ENCODE results near the gene ATXN1.

ATXN1 gene

GRCh38 chr6:16800341-16800740, 39.1 kb upstream of the ATXN1 start:
- Histone ChIP-seq H3K27ac (no peak overlapping the region), H3K27me3 (replicated peaks) (no peaks in the 10 kb centered on the region), H3K4me3 (ENCODE audit: low read depth, low read length) (no peak overlapping the region), H3K36me3 (replicated peaks) (no peaks in the 10 kb centered on the region)
- in situ Hi-C loops (cut with HindIII; ENCODE audit: low pct_ligation_motif_present, low sequenced_read_pairs) = no loop called here
- no peak for TF ChIP-seq CTCF (IDR thresholded peaks at IDR 0.05; ENCODE audit: low read depth, low read length, missing control alignments)
- DNase-seq = no peak

GRCh38 chr6:16799279-16800193, 38.3 kb upstream of the ATXN1 start:
- DNase-seq = no peak
- no peaks in the 10 kb centered on the region for H3K36me3 ChIP-seq (replicated peaks)
- TF ChIP-seq CTCF (IDR thresholded peaks at IDR 0.05; ENCODE audit: low read depth, low read length, missing control alignments) = no peak
- no peak overlapping the region for H3K27ac ChIP-seq
- H3K27me3 ChIP-seq (replicated peaks) = no peaks in the 10 kb centered on the region
- in situ Hi-C loops (cut with HindIII; ENCODE audit: low pct_ligation_motif_present, low sequenced_read_pairs) = no loop called here
- no peak overlapping the region for H3K4me3 ChIP-seq (ENCODE audit: low read depth, low read length)

DNA sequence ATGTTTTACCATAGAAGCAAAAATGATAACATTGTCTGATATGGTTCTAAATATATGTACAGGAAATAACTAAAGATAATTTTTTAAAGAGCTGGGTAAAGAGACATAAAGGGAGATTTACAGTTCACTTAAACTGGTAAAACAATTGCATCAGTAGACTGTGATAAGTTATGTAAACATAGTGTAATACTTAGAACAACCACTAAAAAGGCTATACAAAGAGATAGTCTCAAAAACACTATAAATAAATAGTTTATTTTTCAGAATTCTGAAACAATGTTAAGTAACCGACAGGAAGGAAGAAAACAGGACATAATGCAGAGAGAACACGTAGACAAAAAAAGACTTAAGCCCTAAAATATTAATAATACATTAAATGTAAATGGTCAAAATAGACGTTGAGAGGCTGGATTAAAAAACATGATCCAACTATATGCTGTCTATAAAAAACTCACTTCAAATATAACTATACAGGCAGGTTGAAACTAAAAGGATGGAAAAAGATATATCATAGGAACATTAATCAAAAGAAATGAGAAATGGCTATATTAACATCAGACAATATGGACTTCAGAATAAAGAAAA, 32.7 kb upstream of the ATXN1 start:
- no peak for DNase-seq

DNA sequence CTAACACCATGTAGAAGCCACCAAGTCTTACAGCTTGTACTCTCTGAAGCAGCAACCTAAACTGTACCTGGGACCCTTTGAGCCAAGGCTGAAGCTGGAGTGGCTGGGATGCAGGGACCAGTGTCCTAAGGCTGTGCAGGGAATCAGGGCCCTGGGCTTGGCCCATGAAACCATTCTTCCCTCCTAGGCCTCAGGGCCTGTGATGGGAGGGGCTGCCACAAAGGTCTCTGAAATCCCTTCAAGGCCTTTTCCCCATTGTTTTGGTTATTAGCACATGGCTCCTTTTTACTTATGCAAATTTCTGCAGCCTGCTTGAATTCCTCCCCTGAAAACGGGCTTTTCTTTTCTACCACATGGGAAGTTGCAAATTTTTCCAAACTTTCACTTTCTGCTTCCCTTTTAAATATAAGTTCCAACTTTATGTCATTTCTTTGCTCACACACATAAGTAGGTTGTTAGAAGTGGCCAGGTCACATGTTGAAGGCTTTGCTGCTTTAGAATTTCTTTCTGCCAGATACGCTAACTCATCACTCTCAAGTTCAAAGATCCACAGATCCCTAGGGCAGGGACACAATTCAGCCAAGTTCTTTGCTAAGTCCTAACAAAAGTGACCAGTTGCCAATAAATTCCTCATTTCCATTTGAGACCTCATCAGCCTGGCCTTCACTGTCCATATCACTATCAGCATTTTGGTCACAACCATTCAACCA, 28.2 kb upstream of the ATXN1 start:
- no peak for TF ChIP-seq CTCF (IDR thresholded peaks at IDR 0.05; ENCODE audit: low read depth, low read length, missing control alignments)
- in situ Hi-C loops (cut with HindIII; ENCODE audit: low pct_ligation_motif_present, low sequenced_read_pairs) = no loop called here
- Histone ChIP-seq H3K4me3 (ENCODE audit: low read depth, low read length) (no peak overlapping the region), H3K27me3 (replicated peaks) (no peaks in the 10 kb centered on the region), H3K36me3 (replicated peaks) (no peaks in the 10 kb centered on the region), H3K27ac (no peak overlapping the region)
- DNase-seq = no peak

More for the DNA sequence above, 32.7 kb upstream of the ATXN1 start:
- Histone ChIP-seq H3K36me3 (replicated peaks) (no peaks in the 10 kb centered on the region), H3K27ac (no peak overlapping the region), H3K27me3 (replicated peaks) (no peaks in the 10 kb centered on the region), H3K4me3 (ENCODE audit: low read depth, low read length) (no peak overlapping the region)
- in situ Hi-C loops (cut with HindIII; ENCODE audit: low pct_ligation_motif_present, low sequenced_read_pairs) = no loop called here
- no peak for TF ChIP-seq CTCF (IDR thresholded peaks at IDR 0.05; ENCODE audit: low read depth, low read length, missing control alignments)

DNA sequence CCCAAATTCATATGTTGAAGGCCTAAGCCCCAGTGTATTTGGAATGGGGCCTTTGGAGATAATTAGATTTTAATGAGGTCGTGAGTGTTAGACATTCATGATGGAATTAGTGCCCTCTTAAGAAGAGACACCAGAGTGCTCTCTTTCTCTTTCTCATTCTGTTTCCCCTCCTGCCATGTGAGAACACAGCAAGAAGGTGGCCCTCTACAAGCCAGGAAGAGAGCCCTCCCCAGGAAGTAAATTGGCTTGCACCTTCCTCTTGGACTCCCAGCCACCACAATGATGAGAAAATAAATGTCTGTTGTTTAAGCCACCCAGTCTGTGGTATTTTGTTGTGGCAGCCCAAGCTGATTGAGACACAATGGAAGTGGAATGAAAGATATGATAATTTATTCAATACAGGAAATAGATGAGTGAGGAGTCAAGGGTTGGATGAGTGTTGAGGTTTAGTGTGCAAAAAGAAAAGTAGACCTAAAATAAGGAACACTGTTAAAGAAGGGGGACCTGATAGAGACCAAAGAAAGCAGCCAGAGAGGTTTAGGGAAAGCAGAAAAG, 25.9 kb upstream of the ATXN1 start:
- Histone ChIP-seq H3K36me3 (replicated peaks) (no peaks in the 10 kb centered on the region), H3K27ac (no peak overlapping the region), H3K4me3 (ENCODE audit: low read depth, low read length) (no peak overlapping the region), H3K27me3 (replicated peaks) (no peaks in the 10 kb centered on the region)
- DNase-seq = no peak
- in situ Hi-C loops (cut with HindIII; ENCODE audit: low pct_ligation_motif_present, low sequenced_read_pairs) = no loop called here
- TF ChIP-seq CTCF (IDR thresholded peaks at IDR 0.05; ENCODE audit: low read depth, low read length, missing control alignments) = no peak

All from brain microvascular endothelial cell (primary cell).